Measurements from ENCODE around the gene PROK1. TPM values are rescaled to one million over a fixed set of nuclear protein-coding genes. Genes with fewer than 3 reads are reported as not detected.

The PROK1 gene
- polyA plus RNA-seq, 1 of the 3 experiments (the other 2 are of a cell fraction) = not detected

DNA sequence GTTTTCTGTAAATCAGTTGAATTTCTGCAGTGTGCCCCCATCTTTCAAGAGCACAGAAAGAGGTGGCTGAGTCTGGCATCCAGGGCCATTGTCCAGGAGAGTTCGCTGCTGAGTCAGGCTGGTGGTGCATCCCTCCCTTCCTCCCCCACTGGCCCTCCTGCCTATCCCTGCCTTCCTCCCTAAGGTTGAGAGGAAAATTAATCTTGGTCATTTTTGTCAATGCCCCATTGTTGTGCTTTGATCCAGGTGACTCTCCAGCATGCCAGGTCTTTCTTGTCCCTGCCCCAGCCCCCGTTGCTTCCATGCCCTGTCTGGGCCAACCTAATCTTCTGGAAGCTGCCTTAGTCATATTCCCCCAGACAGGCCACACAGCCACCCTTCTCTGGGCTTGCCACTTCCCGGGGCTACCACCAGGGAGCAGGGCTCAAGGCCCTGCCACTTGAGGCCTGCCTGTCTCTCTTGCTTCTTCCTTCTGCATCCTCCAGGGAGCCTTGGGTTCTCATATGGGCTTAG, 26.6 kb downstream of the PROK1 start:
- no peaks in the 10 kb centered on the region for H3K27me3 ChIP-seq (ENCODE audit: insufficient read depth)
- no peaks in the 10 kb centered on the region for H3K36me3 ChIP-seq (replicated peaks in 1 of 2; ENCODE audit: control insufficient read depth in 1 of 2, insufficient read depth in 2 of 2, low read length in 1 of 2)
- POLR2A ChIA-PET = no interaction called here
- H3K9me3 ChIP-seq = no peaks in the 10 kb centered on the region
- no peak overlapping the region; a peak in 1 of 4 replicates for H3K4me3 ChIP-seq (ENCODE audit: low read depth in 2 of 2, low read length in 1 of 2)
- no peaks in the 10 kb centered on the region for H3K9me2 ChIP-seq
- peak overlapping the region in 1 of 2 experiments; percentile 28; a peak in 1 of 4 replicates for H3K27ac ChIP-seq (ENCODE audit: low read depth in 2 of 2, low read length in 1 of 2)
- no peak overlapping the region for H3K9ac ChIP-seq
- no peak overlapping the region for H3K4me2 ChIP-seq
- H3K4me1 ChIP-seq (ENCODE audit: control insufficient read depth in 1 of 2, insufficient read depth in 2 of 2, low read depth in 1 of 2, low read length in 1 of 2) = peaks cover 2 to 15% of the 10 kb centered on the region in 2 experiments; a peak in 2 of 4 replicates
- H2AFZ ChIP-seq (ENCODE audit: low read depth) = no peak overlapping the region
- CTCF ChIA-PET = interaction anchor here (0.7 to 13.4 kb wide), 5 partner anchors 10 to 306 kb away, joined by 3 to 132 read pairs (median 4); no protein-coding TSS in a partner anchor
- DNase-seq = no peak
- TF ChIP-seq, protein P1, sequence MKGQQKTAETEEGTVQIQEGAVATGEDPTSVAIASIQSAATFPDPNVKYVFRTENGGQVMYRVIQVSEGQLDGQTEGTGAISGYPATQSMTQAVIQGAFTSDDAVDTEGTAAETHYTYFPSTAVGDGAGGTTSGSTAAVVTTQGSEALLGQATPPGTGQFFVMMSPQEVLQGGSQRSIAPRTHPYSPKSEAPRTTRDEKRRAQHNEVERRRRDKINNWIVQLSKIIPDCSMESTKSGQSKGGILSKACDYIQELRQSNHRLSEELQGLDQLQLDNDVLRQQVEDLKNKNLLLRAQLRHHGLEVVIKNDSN (IDR thresholded peaks at IDR 0.05; ENCODE audit: borderline replicate concordance, low read depth) = no peak
- TF ChIP-seq EP300 (IDR thresholded peaks at IDR 0.05; ENCODE audit: borderline replicate concordance in 1 of 2, low read depth in 1 of 2, low read length in 1 of 2) (0 out of 4 replicates have a peak, but pooled peaks of 1 of the 2 experiments have one; percentile 0), RAD21 (IDR thresholded peaks at IDR 0.05; ENCODE audit: low read length) (no peak), RXRA (IDR thresholded peaks at IDR 0.05; ENCODE audit: borderline replicate concordance, low read depth) (no peak)
- TF ChIP-seq, protein P2, sequence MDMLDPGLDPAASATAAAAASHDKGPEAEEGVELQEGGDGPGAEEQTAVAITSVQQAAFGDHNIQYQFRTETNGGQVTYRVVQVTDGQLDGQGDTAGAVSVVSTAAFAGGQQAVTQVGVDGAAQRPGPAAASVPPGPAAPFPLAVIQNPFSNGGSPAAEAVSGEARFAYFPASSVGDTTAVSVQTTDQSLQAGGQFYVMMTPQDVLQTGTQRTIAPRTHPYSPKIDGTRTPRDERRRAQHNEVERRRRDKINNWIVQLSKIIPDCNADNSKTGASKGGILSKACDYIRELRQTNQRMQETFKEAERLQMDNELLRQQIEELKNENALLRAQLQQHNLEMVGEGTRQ (IDR thresholded peaks at IDR 0.05; ENCODE audit: borderline replicate concordance, low read depth, low read length) = no peak
- TF ChIP-seq, protein P3, sequence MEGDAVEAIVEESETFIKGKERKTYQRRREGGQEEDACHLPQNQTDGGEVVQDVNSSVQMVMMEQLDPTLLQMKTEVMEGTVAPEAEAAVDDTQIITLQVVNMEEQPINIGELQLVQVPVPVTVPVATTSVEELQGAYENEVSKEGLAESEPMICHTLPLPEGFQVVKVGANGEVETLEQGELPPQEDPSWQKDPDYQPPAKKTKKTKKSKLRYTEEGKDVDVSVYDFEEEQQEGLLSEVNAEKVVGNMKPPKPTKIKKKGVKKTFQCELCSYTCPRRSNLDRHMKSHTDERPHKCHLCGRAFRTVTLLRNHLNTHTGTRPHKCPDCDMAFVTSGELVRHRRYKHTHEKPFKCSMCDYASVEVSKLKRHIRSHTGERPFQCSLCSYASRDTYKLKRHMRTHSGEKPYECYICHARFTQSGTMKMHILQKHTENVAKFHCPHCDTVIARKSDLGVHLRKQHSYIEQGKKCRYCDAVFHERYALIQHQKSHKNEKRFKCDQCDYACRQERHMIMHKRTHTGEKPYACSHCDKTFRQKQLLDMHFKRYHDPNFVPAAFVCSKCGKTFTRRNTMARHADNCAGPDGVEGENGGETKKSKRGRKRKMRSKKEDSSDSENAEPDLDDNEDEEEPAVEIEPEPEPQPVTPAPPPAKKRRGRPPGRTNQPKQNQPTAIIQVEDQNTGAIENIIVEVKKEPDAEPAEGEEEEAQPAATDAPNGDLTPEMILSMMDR (IDR thresholded peaks at IDR 0.05) = peak; percentile 34
- peaks cover 8% of the 10 kb centered on the region for H3F3A ChIP-seq (replicated peaks; ENCODE audit: insufficient read depth)
- no peaks in the 10 kb centered on the region for H4K20me1 ChIP-seq (ENCODE audit: insufficient read depth)
- WGBS (ENCODE audit: low lambda C conversion rate) = 37% methylated on average over 3 of the region's 3 CpGs
- no peaks in the 10 kb centered on the region for H3K79me2 ChIP-seq (ENCODE audit: insufficient read depth)

DNA sequence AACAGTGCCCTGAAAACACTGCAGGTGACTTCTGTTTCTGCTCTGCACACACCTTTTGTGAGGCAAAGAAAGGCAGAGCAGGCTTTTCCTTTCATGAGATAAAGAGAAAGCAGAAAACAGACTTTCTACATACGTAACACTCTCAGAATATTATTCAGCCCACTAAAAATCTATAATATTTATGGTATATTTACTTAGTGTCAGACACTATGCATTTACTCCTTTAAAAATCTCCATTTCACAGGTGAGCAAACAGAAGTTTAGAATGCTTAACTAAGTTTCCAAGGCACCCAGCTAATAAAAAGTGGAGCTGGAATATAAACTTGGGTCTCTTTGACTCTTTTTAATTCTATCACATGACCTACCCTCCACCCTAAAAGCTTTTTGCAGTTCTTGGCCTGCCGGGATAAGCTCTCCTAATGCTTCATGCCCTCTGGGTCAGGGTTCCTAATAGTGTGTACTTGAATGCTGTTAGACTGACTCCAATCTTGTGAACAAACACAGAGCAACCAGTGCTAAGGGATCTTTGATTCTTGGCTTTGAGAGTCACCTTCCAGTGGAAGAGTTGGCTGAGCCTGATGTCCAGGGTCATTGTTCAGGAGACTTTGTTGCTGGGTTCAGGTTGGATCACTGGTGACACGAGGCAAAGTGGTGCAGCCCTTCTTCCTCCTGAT, 27.2 kb downstream of the PROK1 start:
- Histone ChIP-seq H3K36me3 (replicated peaks in 1 of 2; ENCODE audit: control insufficient read depth in 1 of 2, insufficient read depth in 2 of 2, low read length in 1 of 2) (no peaks in the 10 kb centered on the region), H2AFZ (ENCODE audit: low read depth) (no peak overlapping the region), H3K4me1 (ENCODE audit: control insufficient read depth in 1 of 2, insufficient read depth in 2 of 2, low read depth in 1 of 2, low read length in 1 of 2) (peaks cover 2 to 15% of the 10 kb centered on the region in 2 experiments; a peak in 2 of 4 replicates), H3K4me2 (no peak overlapping the region), H3K27me3 (ENCODE audit: insufficient read depth) (no peaks in the 10 kb centered on the region), H3K4me3 (ENCODE audit: low read depth in 2 of 2, low read length in 1 of 2) (no peak overlapping the region; a peak in 1 of 4 replicates), H3K27ac (ENCODE audit: low read depth in 2 of 2, low read length in 1 of 2) (peak overlapping the region in 1 of 2 experiments; percentile 28; a peak in 1 of 4 replicates), H3K9me2 (no peaks in the 10 kb centered on the region), H3K9ac (no peak overlapping the region), H3K9me3 (no peaks in the 10 kb centered on the region), H3F3A (replicated peaks; ENCODE audit: insufficient read depth) (peaks cover 8% of the 10 kb centered on the region), H3K79me2 (ENCODE audit: insufficient read depth) (no peaks in the 10 kb centered on the region), H4K20me1 (ENCODE audit: insufficient read depth) (no peaks in the 10 kb centered on the region)
- POLR2A ChIA-PET = no interaction called here
- CTCF ChIA-PET = interaction anchor here (0.7 to 13.4 kb wide), 5 partner anchors 11 to 305 kb away, joined by 3 to 132 read pairs (median 4); no protein-coding TSS in a partner anchor
- WGBS (ENCODE audit: low lambda C conversion rate) = 77% methylated on average over 3 of the region's 3 CpGs
- DNase-seq = no peak
- TF ChIP-seq, protein P1 (IDR thresholded peaks at IDR 0.05; ENCODE audit: borderline replicate concordance, low read depth) = no peak
- TF ChIP-seq GATA2 (CRISPR knock-in tag; IDR thresholded peaks at IDR 0.05) (no peak), YY1 (IDR thresholded peaks at IDR 0.05; ENCODE audit: low read depth) (no peak), RCOR1 (IDR thresholded peaks at IDR 0.05; ENCODE audit: low read length) (no peak), JUND (IDR thresholded peaks at IDR 0.05) (no peak), FOSL2 (IDR thresholded peaks at IDR 0.05; ENCODE audit: borderline replicate concordance, low read depth) (no peak), MXI1 (IDR thresholded peaks at IDR 0.05; ENCODE audit: low read depth, low read length) (no peak), CHD2 (IDR thresholded peaks at IDR 0.05; ENCODE audit: low read length, partially characterized antibody) (no peak), EZH2phosphoT487 (IDR thresholded peaks at IDR 0.05; ENCODE audit: borderline replicate concordance, low read depth) (no peak), FOXM1 (IDR thresholded peaks at IDR 0.05; ENCODE audit: low read depth) (no peak), TCF12 (IDR thresholded peaks at IDR 0.05) (no peak), EP300 (IDR thresholded peaks at IDR 0.05; ENCODE audit: borderline replicate concordance in 1 of 2, low read depth in 1 of 2, low read length in 1 of 2) (no peak), SIN3A (IDR thresholded peaks at IDR 0.05; ENCODE audit: borderline replicate concordance, low read depth, low read length) (no peak)
- TF ChIP-seq, protein P4, sequence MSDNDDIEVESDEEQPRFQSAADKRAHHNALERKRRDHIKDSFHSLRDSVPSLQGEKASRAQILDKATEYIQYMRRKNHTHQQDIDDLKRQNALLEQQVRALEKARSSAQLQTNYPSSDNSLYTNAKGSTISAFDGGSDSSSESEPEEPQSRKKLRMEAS (IDR thresholded peaks at IDR 0.05; ENCODE audit: low read depth) = no peak
- TF ChIP-seq, protein P3 (IDR thresholded peaks at IDR 0.05) = no peak
